ENCODE data around the gene SETD1A.

GRCh38 chr16:31033709-31034492 lies 76.3 kb downstream of the SETD1A start:
- TF ChIP-seq SMC3 (IDR thresholded peaks at IDR 0.05; ENCODE audit: low read depth, low read length) (no peak), POLR2A (IDR thresholded peaks at IDR 0.05; ENCODE audit: low read depth, low read length) (peak; percentile 77), CTCF (conservative IDR thresholded peaks at IDR 0.05; ENCODE audit: low read depth, low read length) (no peak), CHD1 (IDR thresholded peaks at IDR 0.05; ENCODE audit: low read depth, low read length) (no peak; the same call in 1 of the 2 replicates), RFX5 (IDR thresholded peaks at IDR 0.05; ENCODE audit: low read depth, low read length) (no peak)

Measured in IMR-90 (cell line).